NCI-H446 treated with DMSO at 0.1 percent for 48 hours (cell line): ENCODE data around the gene GPRC5C.
A peak's percentile ranks its signal among the peaks of the same experiment; 100 is the strongest.

Source experiments
- DNase-seq: peaks from one replicate; lab custom pipeline; 2025; lab: John Stamatoyannopoulos, UW

The GPRC5C gene

GRCh38 chr17:74452033-74452840, 20.3 kb downstream of the GPRC5C start:
- peak; percentile 73 for DNase-seq

GRCh38 chr17:74452841-74453661, 21.2 kb downstream of the GPRC5C start:
- DNase-seq = peak; percentile 85

- DNase-seq = peak; percentile 28
Observed at GRCh38 chr17:74453665-74454196, 21.8 kb downstream of the GPRC5C start.

GRCh38 chr17:74454197-74455024, 22.5 kb downstream of the GPRC5C start:
- DNase-seq = peak; percentile 80

- DNase-seq = no peak
Observed at GRCh38 chr17:74455025-74455545, 23.2 kb downstream of the GPRC5C start.

GRCh38 chr17:74455821-74456220, 23.9 kb downstream of the GPRC5C start:
- peak; percentile 55 for DNase-seq

GRCh38 chr17:74457146-74457819, 25.4 kb downstream of the GPRC5C start:
- peak; percentile 15 for DNase-seq

- DNase-seq = no peak
Observed at GRCh38 chr17:74457820-74458166, 25.9 kb downstream of the GPRC5C start.

- no peak for DNase-seq
Observed at GRCh38 chr17:74458835-74459234, 26.9 kb downstream of the GPRC5C start.

- DNase-seq = no peak
Observed at GRCh38 chr17:74459622-74460021, 27.7 kb downstream of the GPRC5C start.

GRCh38 chr17:74460241-74460640, 28.4 kb downstream of the GPRC5C start:
- no peak for DNase-seq

- no peak for DNase-seq
Observed at GRCh38 chr17:74460996-74461395, 29.1 kb downstream of the GPRC5C start.

- DNase-seq = no peak
Observed at GRCh38 chr17:74461611-74462010, 29.7 kb downstream of the GPRC5C start.

- no peak for DNase-seq
Observed at GRCh38 chr17:74464730-74465377, 33.0 kb downstream of the GPRC5C start.

GRCh38 chr17:74465378-74466110, 33.7 kb downstream of the GPRC5C start:
- DNase-seq = no peak

- no peak for DNase-seq
Observed at GRCh38 chr17:74466111-74466827, 34.4 kb downstream of the GPRC5C start, which contains the start of gene CD300A. CD300A (plus strand) TSS chr17:74466634; CDS start chr17:74466704, 70 bp downstream.

- DNase-seq = no peak
Observed at GRCh38 chr17:74466828-74467184, 34.9 kb downstream of the GPRC5C start.

GRCh38 chr17:74467221-74467951, 35.5 kb downstream of the GPRC5C start:
- DNase-seq = no peak

- DNase-seq = no peak
Observed at GRCh38 chr17:74471341-74471740, 39.5 kb downstream of the GPRC5C start.
